IMR-90 (cell line): ENCODE measurements around the gene TMUB2. TPM values are rescaled to one million over a fixed set of nuclear protein-coding genes. Genes with fewer than 3 reads are reported as not detected.

ENCODE experiments used
- ATAC-seq: fragments of 200-7000 bp; cut with Tn5 transposase; 2 replicates; pipeline ENCODE4 v1.9.1; 2020; ENCODE audit warnings: low read depth, mild to moderate bottlenecking, moderate library complexity
- BruUV-seq: library from RNA; stranded (reverse); fragments of 400-500 nt; replicated peaks from 2 replicates; lab custom pipeline; 2021; lab: Mats Ljungman, UMichigan
- CTCF ChIA-PET: fragments of 300-600 bp; formaldehyde crosslinking; extraction: SDS; loops from one replicate; lab custom pipeline; 2021; ENCODE audit warnings: antibody characterized with exemption; lab: Yijun Ruan, JAX
- POLR2A ChIA-PET: fragments of 300-600 bp; sonication (Branson Sonifier 250); formaldehyde crosslinking; loops from one replicate; lab custom pipeline; 2022; ENCODE audit warnings: antibody characterized with exemption; ENCODE audit not compliant: unreplicated experiment; lab: Charles Lee
- DNase-seq: peaks from one replicate; pipeline ENCODE4 v3.0.0; 2013
- H2AFZ ChIP-seq: replicated peaks from 2 replicates; pipeline ENCODE3; 2013; ENCODE audit warnings: low read length, mild to moderate bottlenecking; ENCODE audit not compliant: poor library complexity
- H2AK5ac ChIP-seq: 2 replicates; pipeline ENCODE4 v1.6.1; 2013; ENCODE audit warnings: low read depth, low read length, inconsistent platforms
- H2AK9ac ChIP-seq: replicated peaks from 2 replicates; pipeline ENCODE3; 2013; ENCODE audit warnings: mild to moderate bottlenecking, low read depth, low read length, moderate library complexity; ENCODE audit not compliant: poor library complexity
- H2BK120ac ChIP-seq: 2 replicates; pipeline ENCODE4 v1.6.1; 2013; ENCODE audit warnings: low read depth, low read length, inconsistent platforms
- H2BK15ac ChIP-seq: 3 replicates; pipeline ENCODE4 v1.6.1; 2013; ENCODE audit warnings: low read depth, low read length, inconsistent platforms
- H2BK20ac ChIP-seq: 2 replicates; pipeline ENCODE4 v1.6.1; 2013; ENCODE audit warnings: low read depth, mild to moderate bottlenecking, inconsistent platforms, low read length, moderate library complexity
- H2BK5ac ChIP-seq: 2 replicates; pipeline ENCODE4 v1.6.1; 2013; ENCODE audit warnings: mild to moderate bottlenecking, low read depth, low read length, inconsistent platforms; ENCODE audit not compliant: poor library complexity, severe bottlenecking
- H3K14ac ChIP-seq: replicated peaks from 2 replicates; pipeline ENCODE4 v1.6.1; 2013; ENCODE audit warnings: low read depth, low read length, inconsistent platforms
- H3K18ac ChIP-seq: 2 replicates; pipeline ENCODE4 v1.6.1; 2013; ENCODE audit warnings: low read depth, low read length, control low read depth
- H3K23ac ChIP-seq: 2 replicates; pipeline ENCODE4 v1.6.1; 2013; ENCODE audit warnings: low read depth, low read length, inconsistent platforms
- H3K27ac ChIP-seq: 2 replicates; pipeline ENCODE4 v1.5.1; 2013; ENCODE audit warnings: mild to moderate bottlenecking, control low read depth, low read length; ENCODE audit not compliant: insufficient read depth
- H3K27me3 ChIP-seq: 2 replicates; pipeline ENCODE4 v1.6.1; 2013; ENCODE audit warnings: low read length; ENCODE audit not compliant: control insufficient read depth, insufficient read depth
- H3K36me3 ChIP-seq: 2 replicates; pipeline ENCODE4 v1.6.1; 2013; ENCODE audit warnings: low read length, mixed read lengths; ENCODE audit not compliant: control insufficient read depth, insufficient read depth
- H3K4ac ChIP-seq: 2 replicates; pipeline ENCODE4 v1.6.1; 2013; ENCODE audit warnings: low read depth, low read length, inconsistent platforms
- H3K4me1 ChIP-seq: 2 replicates; pipeline ENCODE4 v1.6.1; 2013; ENCODE audit warnings: low read length, mixed read lengths; ENCODE audit not compliant: control insufficient read depth, insufficient read depth
- H3K4me2 ChIP-seq: 2 replicates; pipeline ENCODE4 v1.6.1; 2013; ENCODE audit warnings: low read depth, mild to moderate bottlenecking, control low read depth, low read length, moderate library complexity
- H3K4me3 ChIP-seq: 2 replicates; pipeline ENCODE4 v1.5.1; 2013; ENCODE audit warnings: low read depth, mild to moderate bottlenecking, control low read depth, low read length, moderate library complexity; ENCODE audit not compliant: insufficient read depth
- H3K56ac ChIP-seq: 2 replicates; pipeline ENCODE4 v1.6.1; 2013; ENCODE audit warnings: low read length, inconsistent platforms; ENCODE audit not compliant: insufficient read depth; ENCODE audit errors: extremely low read depth
- H3K79me1 ChIP-seq, 2 experiments: 2 replicates each; pipeline ENCODE4 v1.6.1; 2013; ENCODE audit warnings: low read length in 2 of 2, inconsistent platforms in 1 of 2, low read depth in 1 of 2
- H3K9ac ChIP-seq: 2 replicates; pipeline ENCODE4 v1.6.1; 2013; ENCODE audit warnings: low read depth, low read length, control low read depth
- H3K9me1 ChIP-seq: 2 replicates; pipeline ENCODE4 v1.6.1; 2013; ENCODE audit warnings: low read length, inconsistent platforms; ENCODE audit not compliant: insufficient read depth
- H3K9me3 ChIP-seq: 2 replicates; pipeline ENCODE4 v1.6.1; 2013; ENCODE audit warnings: low read length; ENCODE audit not compliant: control insufficient read depth, insufficient read depth
- H4K20me1 ChIP-seq: 2 replicates; pipeline ENCODE4 v1.6.1; 2013; ENCODE audit warnings: low read length, inconsistent platforms; ENCODE audit not compliant: insufficient read depth
- H4K5ac ChIP-seq: 2 replicates; pipeline ENCODE4 v1.6.1; 2013; ENCODE audit warnings: mild to moderate bottlenecking, low read depth, low read length, control low read depth
- H4K8ac ChIP-seq, 2 experiments: 2 replicates each; pipeline ENCODE4 v1.6.1; 2013; ENCODE audit warnings: low read depth in 2 of 2, low read length in 2 of 2, control low read depth in 1 of 2, inconsistent platforms in 1 of 2
- H4K91ac ChIP-seq: 2 replicates; pipeline ENCODE4 v1.6.1; 2013; ENCODE audit warnings: low read depth, low read length, inconsistent platforms; ENCODE audit not compliant: insufficient read depth
- CHD1 ChIP-seq: IDR thresholded peaks from 2 replicates; pipeline ENCODE4 v1.6.1; 2012; ENCODE audit warnings: low read depth, low read length, improper control_type of control experiment
- MAFK ChIP-seq: IDR thresholded peaks from 2 replicates; pipeline ENCODE4 v1.6.1; 2012; ENCODE audit warnings: low read depth, low read length, improper control_type of control experiment
- MAZ ChIP-seq: IDR thresholded peaks from 2 replicates; pipeline ENCODE4 v1.6.1; 2012; ENCODE audit warnings: low read depth, mild to moderate bottlenecking, low read length, improper control_type of control experiment, moderate library complexity, borderline replicate concordance
- MXI1 ChIP-seq: IDR thresholded peaks from 2 replicates; pipeline ENCODE4 v1.6.1; 2012; ENCODE audit warnings: low read depth, mild to moderate bottlenecking, low read length, moderate library complexity, borderline replicate concordance
- POLR2A ChIP-seq: IDR thresholded peaks from 2 replicates; pipeline ENCODE4 v1.6.1; 2012; ENCODE audit warnings: mild to moderate bottlenecking, low read depth, low read length
- RAD21 ChIP-seq: IDR thresholded peaks from 2 replicates; pipeline ENCODE4 v1.6.1; 2012; ENCODE audit warnings: low read length, improper control_type of control experiment
- RCOR1 ChIP-seq: IDR thresholded peaks from 2 replicates; pipeline ENCODE4 v1.6.1; 2012; ENCODE audit warnings: mild to moderate bottlenecking, low read length, improper control_type of control experiment; ENCODE audit not compliant: insufficient replicate concordance
- RFX5 ChIP-seq: IDR thresholded peaks from 2 replicates; pipeline ENCODE4 v1.8.0; 2012; ENCODE audit warnings: low read depth, mild to moderate bottlenecking, low read length, moderate library complexity
- SMC3 ChIP-seq: fragments of 150-350 bp; IDR thresholded peaks from 2 replicates; pipeline ENCODE4 v1.6.1; 2016; ENCODE audit warnings: low read depth, mild to moderate bottlenecking, antibody characterized with exemption, low read length, moderate library complexity
- WGBS, 2 experiments: methylation state at CpG; one replicate each; pipeline versions ENCODE4 v1.1.5 to v1.1.7; 2013; ENCODE audit warnings: missing lambda C conversion rate in 2 of 2; ENCODE audit not compliant: insufficient read length in 1 of 2; ENCODE audit errors: extremely low coverage in 2 of 2; 5-methylcytosine and 5-hydroxymethylcytosine counted together
- dilution Hi-C: fragments of 300-500 bp; cut with HindIII; formaldehyde crosslinking; loops from one replicate; pipeline ENCODE4 v1.14.3; 2018; ENCODE audit warnings: low sequenced_read_pairs; ENCODE audit not compliant: unreplicated experiment
- in situ Hi-C: fragments of 300-500 bp; cut with MboI; formaldehyde crosslinking; loops from 3 replicates; pipeline ENCODE4 v1.14.3; 2019; ENCODE audit warnings: low sequenced_read_pairs, inconsistent platforms, mixed read lengths
- intact Hi-C: fragments of 100-400 bp; cut with micrococcal nuclease; formaldehyde crosslinking; loops from 2 replicates; pipeline ENCODE4 v1.10.0; 2022
- polyA plus RNA-seq, 3 experiments: library from polyadenylated mRNA; depleted of rRNA; stranded (reverse); fragments of >200 nt; gene quantifications; 2 replicates each; pipeline ENCODE4 v1.2.3, GENCODE V29; 2012; ENCODE audit warnings: low replicate concordance in 1 of 3
- total RNA-seq: library from RNA; depleted of rRNA; stranded (reverse); fragments of >200 nt; gene quantifications from 2 replicates; pipeline ENCODE4 v1.2.3, GENCODE V29; 2012
- TF ChIP-seq, protein P1 (sequence below): fragments of 150-350 bp; IDR thresholded peaks from 2 replicates; pipeline ENCODE4 v1.6.1; 2016; ENCODE audit warnings: low read depth, mild to moderate bottlenecking, low read length, moderate library complexity, borderline replicate concordance
- TF ChIP-seq, protein P2 (sequence below): conservative IDR thresholded peaks from 2 replicates; pipeline ENCODE4 v1.5.1; 2012; ENCODE audit warnings: mild to moderate bottlenecking, low read depth, low read length, improper control_type of control experiment
- TF ChIP-seq, protein P3 (sequence below): fragments of 150-350 bp; IDR thresholded peaks from 2 replicates; pipeline ENCODE4 v1.6.1; 2017; ENCODE audit warnings: mild to moderate bottlenecking, antibody characterized with exemption, low read length, low read depth

The TMUB2 gene
- total and polyA plus RNA-seq, 2 of the 4 experiments (the other 2 are of a cell fraction), result 16.5 to 42.5 TPM

DNA sequence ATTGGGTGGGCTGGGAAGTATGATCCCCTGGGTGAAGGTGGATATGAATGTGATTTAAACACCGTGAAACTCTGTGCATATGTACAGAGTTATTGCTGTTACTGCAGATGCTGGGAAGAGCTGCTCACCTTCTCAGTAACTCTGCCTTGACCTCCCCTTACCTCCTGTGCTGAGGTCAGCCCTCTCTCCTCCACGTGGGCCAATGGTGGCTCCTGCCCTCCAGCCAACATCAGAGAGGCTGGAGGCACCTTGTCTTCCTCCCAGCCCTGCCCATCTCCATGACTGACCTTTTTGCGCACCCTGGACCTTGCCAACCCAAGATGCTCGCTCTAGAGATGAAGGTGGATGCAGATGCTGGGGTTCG, 16.7 kb upstream of the TMUB2 start:
- Histone ChIP-seq H3K56ac (no peak overlapping the region), H3K14ac (peak overlapping the region; percentile 83; the same call in 1 of the 2 replicates), H3K9ac (no peak overlapping the region; the same call in 1 of the 2 replicates), H3K9me1 (peaks cover 3% of the 10 kb centered on the region), H4K8ac (peak overlapping the region in 1 of 2 experiments; percentile 89; a peak in 1 of 4 replicates), H4K91ac (no peak overlapping the region), H3K4me2 (peak overlapping the region; percentile 74), H2AFZ (peak overlapping the region; percentile 87), H2BK120ac (peak overlapping the region; percentile 79; the same call in 1 of the 2 replicates), H3K9me3 (no peaks in the 10 kb centered on the region), H3K4me3 (no peak overlapping the region), H2AK9ac (peak overlapping the region; percentile 92), H2BK5ac (peak overlapping the region; percentile 1), H2AK5ac (peak overlapping the region; percentile 97), H3K18ac (peak overlapping the region; percentile 12; the same call in 1 of the 2 replicates), H4K20me1 (no peaks in the 10 kb centered on the region), H3K23ac (peak overlapping the region; percentile 84; the same call in 1 of the 2 replicates), H3K36me3 (peaks cover 1% of the 10 kb centered on the region; the same call in 1 of the 2 replicates), H3K27ac (no peak overlapping the region), H3K27me3 (no peaks in the 10 kb centered on the region), H3K79me1 (peaks cover 0 to 5% of the 10 kb centered on the region in 2 experiments; a peak in 1 of 4 replicates), H3K4ac (peak overlapping the region; percentile 80), H4K5ac (0 out of 2 replicates have a peak overlapping the region, but pooled peaks have one; percentile 80), H3K4me1 (peaks cover 11% of the 10 kb centered on the region), H2BK20ac (peak overlapping the region; percentile 86), H2BK15ac (peak overlapping the region; percentile 90; the same call in 1 of the 3 replicates)
- TF ChIP-seq CHD1, result no peak
- TF ChIP-seq MXI1, result no peak
- no peak for TF ChIP-seq SMC3
- no peak for TF ChIP-seq RCOR1
- TF ChIP-seq MAZ, result no peak
- TF ChIP-seq, protein P1, sequence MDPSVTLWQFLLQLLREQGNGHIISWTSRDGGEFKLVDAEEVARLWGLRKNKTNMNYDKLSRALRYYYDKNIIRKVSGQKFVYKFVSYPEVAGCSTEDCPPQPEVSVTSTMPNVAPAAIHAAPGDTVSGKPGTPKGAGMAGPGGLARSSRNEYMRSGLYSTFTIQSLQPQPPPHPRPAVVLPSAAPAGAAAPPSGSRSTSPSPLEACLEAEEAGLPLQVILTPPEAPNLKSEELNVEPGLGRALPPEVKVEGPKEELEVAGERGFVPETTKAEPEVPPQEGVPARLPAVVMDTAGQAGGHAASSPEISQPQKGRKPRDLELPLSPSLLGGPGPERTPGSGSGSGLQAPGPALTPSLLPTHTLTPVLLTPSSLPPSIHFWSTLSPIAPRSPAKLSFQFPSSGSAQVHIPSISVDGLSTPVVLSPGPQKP, result no peak
- no peak for TF ChIP-seq RFX5
- TF ChIP-seq RAD21, result no peak
- TF ChIP-seq, protein P2, sequence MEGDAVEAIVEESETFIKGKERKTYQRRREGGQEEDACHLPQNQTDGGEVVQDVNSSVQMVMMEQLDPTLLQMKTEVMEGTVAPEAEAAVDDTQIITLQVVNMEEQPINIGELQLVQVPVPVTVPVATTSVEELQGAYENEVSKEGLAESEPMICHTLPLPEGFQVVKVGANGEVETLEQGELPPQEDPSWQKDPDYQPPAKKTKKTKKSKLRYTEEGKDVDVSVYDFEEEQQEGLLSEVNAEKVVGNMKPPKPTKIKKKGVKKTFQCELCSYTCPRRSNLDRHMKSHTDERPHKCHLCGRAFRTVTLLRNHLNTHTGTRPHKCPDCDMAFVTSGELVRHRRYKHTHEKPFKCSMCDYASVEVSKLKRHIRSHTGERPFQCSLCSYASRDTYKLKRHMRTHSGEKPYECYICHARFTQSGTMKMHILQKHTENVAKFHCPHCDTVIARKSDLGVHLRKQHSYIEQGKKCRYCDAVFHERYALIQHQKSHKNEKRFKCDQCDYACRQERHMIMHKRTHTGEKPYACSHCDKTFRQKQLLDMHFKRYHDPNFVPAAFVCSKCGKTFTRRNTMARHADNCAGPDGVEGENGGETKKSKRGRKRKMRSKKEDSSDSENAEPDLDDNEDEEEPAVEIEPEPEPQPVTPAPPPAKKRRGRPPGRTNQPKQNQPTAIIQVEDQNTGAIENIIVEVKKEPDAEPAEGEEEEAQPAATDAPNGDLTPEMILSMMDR, result no peak
- TF ChIP-seq MAFK, result no peak
- TF ChIP-seq, protein P3, sequence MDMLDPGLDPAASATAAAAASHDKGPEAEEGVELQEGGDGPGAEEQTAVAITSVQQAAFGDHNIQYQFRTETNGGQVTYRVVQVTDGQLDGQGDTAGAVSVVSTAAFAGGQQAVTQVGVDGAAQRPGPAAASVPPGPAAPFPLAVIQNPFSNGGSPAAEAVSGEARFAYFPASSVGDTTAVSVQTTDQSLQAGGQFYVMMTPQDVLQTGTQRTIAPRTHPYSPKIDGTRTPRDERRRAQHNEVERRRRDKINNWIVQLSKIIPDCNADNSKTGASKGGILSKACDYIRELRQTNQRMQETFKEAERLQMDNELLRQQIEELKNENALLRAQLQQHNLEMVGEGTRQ, result no peak
- TF ChIP-seq POLR2A, result no peak
- DNase-seq, result no peak
- BruUV-seq, result no TSS peak
- WGBS, 2 experiments, result no CpG with 5 or more reads among the region's 5 CpGs
- ChIA-PET POLR2A (no interaction called here), CTCF (no interaction called here)
- in situ Hi-C loops, result no loop called here
- no peak for ATAC-seq
- dilution Hi-C loops, result no loop called here
- intact Hi-C loops, result no loop called here
